Fibroblast of skin of right quadriceps (primary cell): Measurements from ENCODE around the gene TNFSF13.

ENCODE experiments used
- DNase-seq: peaks from one replicate; pipeline ENCODE4 v3.0.0-alpha.2; 2013

The TNFSF13 gene

DNA sequence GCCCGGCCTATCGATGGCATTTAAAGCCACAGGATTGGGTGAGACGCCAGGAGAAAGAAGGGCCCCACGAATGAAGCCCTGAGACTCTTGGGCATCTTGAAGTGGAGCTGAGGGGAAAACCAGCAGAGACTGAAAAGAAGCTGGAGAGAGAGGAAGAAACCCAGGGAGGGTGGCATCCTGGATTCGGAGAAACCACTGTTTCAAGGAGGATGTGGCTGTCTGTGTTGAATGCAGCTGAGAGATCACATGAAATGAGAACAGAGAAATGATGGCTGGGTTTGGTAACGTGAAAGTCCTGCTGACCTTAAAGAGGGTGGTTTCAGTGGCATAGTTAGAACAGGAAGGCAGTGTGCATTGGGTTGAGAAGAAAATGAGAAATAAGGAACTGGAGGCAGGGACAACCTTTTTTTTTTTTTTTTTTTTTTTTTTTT is 5.9 kb upstream of the TNFSF13 start:
- DNase-seq: no peak

DNA sequence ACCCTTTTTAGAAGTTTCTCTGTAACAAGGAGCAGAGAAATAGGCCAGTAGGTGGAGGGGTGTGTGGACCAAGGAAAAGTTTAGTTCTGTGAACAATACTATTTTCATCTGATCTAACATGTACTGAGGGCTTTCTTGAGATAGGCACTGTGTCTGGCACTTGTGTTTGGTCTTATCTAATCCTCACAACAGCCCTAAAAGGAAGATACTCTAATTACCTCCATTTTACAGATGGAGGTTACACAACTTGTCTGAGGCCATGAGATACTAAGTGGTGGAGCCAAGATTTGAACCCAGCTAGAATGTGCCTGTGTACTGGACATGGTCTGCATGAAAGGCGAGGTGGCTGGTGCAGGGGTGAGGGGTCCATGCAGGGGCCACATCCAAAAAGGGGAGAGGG is 5.2 kb upstream of the TNFSF13 start:
- no peak for DNase-seq

GRCh38 chr17:7555320-7555948 is 3.1 kb upstream of the TNFSF13 start:
- no peak for DNase-seq

- DNase-seq: no peak
Measured at GRCh38 chr17:7556627-7557026, 1.9 kb upstream of the TNFSF13 start.

- no peak for DNase-seq
Measured at GRCh38 chr17:7557147-7557764, 1.3 kb upstream of the TNFSF13 start.

DNA sequence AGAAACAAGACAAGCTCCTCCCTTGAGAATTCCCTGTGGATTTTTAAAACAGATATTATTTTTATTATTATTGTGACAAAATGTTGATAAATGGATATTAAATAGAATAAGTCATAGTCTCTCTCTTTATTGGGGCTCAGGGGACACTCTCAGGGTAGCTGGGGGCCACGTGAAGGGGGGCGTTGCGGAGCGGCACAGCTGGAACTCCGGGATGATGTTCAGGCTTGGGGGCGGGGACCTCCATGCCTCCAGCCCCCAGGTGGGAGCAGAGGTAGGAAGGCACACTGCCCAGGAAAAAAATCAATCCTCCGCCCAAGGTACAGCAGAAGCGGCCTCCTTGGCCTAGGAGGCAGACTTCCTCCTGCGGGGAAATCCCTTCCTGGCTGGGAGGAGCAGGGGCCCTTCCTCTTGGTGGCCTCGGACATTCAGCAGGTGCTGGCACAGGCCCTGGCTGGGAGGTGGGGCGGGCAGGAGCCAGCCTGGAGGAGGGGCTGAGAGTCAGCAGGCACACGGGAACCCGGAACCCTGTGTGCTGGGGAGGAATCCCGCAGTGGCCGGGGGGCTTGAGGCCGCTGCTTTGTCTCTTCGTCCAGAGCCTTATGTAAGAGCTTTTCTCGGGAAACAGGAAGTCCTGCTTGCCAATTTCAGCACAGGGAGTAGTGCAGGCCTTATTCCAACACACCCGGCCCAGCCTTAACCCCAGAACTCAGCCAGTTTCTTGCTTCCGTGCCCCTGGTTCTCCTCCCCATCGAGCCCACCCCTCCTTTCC is 591 bp upstream of the TNFSF13 start:
- DNase-seq: peak; percentile 28

- no peak for DNase-seq
Measured at GRCh38 chr17:7559320-7560171, 996 bp downstream of the TNFSF13 start.

DNA sequence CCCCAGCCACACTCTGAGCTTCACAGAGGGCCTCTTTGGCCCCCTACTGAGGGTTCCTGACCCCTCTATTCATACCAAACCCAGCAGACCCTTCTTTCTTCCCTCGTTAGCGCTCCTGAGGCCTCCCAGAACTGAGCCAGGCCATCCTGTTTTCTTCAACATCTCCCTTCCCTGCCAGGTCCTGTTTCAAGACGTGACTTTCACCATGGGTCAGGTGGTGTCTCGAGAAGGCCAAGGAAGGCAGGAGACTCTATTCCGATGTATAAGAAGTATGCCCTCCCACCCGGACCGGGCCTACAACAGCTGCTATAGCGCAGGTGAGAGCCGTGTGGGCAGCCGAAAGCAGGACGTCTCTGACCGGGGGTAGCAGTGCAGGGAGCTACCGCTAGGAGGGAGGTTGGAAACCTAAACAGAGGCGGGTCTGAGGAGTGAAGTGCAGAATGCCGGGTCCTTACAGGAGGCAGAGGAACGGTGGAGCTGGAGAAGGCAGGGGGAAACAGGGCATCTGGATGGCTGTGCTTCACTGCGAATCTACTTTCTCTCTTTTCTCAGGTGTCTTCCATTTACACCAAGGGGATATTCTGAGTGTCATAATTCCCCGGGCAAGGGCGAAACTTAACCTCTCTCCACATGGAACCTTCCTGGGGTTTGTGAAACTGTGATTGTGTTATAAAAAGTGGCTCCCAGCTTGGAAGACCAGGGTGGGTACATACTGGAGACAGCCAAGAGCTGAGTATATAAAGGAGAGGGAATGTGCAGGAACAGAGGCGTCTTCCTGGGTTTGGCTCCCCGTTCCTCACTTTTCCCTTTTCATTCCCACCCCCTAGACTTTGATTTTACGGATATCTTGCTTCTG is 1.9 kb downstream of the TNFSF13 start:
- peak; percentile 55 for DNase-seq

GRCh38 chr17:7561028-7561575 is 2.6 kb downstream of the TNFSF13 start:
- peak; percentile 79 for DNase-seq

DNA sequence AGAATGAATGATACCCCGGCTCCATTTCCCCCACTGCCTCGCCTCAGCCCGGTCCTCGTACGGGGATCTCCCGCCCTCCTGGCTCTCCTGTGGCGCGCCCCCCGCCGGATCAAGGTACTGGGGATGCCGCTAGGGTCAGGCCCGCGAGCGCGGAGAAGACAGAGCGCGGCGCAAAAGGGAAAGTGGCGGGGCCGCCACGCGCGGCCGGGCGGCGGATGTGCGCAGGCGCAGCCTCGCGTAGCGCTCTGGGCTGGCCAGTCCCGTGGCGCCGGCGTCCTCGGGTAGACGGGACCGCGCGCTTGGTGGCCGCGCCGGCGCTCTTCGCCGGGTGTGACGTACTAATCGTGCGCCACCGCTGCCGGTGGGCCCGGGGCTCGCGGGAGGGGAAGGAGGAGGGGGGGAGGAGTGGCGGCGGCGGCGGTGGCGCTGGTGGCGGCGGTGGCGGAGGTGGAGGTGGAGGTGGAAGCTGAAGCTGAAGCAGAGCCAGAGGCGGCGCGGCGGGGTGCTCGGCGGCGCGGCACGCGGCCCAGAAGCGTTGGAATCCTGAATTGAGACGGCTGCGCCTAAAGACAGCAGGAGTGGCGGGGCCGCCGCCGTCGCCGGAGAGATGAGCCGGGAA is 3.1 kb downstream of the TNFSF13 start, which contains the start of gene SENP3:
TSS of gene SENP3 (plus strand) at position 331 of the 619 bp plus-strand sequence. CDS start 1,158 bp downstream, outside the sequence.
- peak; percentile 89 for DNase-seq

DNA sequence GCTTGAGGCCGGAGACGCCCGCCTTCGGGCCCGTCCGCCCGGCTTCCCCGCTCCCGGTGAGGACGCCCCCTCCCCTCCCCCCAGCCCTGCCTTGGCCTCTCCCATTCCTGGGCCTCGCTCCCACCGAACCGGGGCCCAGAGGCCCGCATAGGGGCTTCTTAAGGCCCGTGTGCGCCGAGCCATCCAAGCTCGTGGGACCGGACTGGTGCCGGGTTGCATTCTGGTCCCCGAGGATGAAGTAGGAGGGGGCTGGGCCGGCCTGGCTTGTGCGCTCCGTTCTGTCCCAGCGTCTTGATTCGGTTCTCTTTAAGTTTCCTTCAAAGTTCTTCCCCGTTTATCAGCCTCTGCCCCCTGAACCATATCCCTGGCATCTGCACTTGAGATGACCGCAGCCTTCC is 3.7 kb downstream of the TNFSF13 start:
- no peak for DNase-seq

DNA sequence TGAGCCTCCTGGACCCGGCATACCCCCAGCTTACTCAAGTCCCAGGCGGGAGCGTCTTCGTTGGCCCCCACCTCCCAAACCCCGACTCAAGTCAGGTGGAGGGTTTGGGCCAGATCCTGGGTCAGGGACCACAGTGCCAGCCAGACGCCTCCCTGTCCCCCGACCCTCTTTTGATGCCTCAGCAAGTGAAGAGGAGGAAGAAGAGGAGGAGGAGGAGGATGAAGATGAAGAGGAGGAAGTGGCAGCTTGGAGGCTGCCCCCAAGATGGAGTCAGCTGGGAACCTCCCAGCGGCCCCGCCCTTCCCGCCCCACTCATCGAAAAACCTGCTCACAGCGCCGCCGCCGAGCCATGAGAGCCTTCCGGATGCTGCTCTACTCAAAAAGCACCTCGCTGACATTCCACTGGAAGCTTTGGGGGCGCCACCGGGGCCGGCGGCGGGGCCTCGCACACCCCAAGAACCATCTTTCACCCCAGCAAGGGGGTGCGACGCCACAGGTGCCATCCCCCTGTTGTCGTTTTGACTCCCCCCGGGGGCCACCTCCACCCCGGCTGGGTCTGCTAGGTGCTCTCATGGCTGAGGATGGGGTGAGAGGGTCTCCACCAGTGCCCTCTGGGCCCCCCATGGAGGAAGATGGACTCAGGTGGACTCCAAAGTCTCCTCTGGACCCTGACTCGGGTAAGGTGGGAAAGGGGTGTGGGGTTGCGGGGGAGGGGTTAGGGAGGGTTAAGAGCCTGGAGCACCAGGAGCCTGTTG is 4.7 kb downstream of the TNFSF13 start:
- DNase-seq: no peak

DNA sequence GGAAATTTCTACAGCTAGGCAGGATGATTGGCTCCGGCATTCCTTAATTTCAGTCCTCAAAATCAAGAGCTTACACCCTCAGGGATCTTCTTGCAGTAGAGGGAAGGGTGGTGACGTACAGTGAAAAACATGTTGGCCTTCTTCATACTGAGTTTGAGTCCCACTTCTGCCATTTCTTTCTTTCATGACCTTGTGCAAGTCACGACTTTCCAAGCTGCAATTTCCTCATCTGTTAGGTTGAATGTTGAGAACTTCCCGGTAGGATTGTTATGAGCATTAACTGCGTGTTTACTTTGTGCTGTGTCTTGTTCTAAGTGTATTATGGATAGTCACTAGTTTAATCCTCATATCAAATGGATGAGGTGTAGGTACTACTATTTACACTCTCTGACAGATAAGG is 11.0 kb downstream of the TNFSF13 start:
- DNase-seq: no peak

DNA sequence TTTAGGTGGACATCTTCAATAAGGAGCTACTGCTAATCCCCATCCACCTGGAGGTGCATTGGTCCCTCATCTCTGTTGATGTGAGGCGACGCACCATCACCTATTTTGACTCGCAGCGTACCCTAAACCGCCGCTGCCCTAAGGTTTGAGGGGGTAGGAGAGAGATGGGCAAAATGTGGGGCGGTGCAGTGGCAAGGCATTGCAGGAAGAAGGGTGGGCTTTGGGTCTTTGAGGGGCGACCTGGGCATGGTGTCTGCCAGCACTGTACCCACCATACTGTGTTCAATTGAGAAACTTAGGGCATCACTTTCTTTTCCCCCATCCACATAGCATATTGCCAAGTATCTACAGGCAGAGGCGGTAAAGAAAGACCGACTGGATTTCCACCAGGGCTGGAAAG is 11.8 kb downstream of the TNFSF13 start:
- DNase-seq: no peak

GRCh38 chr17:7572338-7572587 is 13.7 kb downstream of the TNFSF13 start:
- no peak for DNase-seq

DNA sequence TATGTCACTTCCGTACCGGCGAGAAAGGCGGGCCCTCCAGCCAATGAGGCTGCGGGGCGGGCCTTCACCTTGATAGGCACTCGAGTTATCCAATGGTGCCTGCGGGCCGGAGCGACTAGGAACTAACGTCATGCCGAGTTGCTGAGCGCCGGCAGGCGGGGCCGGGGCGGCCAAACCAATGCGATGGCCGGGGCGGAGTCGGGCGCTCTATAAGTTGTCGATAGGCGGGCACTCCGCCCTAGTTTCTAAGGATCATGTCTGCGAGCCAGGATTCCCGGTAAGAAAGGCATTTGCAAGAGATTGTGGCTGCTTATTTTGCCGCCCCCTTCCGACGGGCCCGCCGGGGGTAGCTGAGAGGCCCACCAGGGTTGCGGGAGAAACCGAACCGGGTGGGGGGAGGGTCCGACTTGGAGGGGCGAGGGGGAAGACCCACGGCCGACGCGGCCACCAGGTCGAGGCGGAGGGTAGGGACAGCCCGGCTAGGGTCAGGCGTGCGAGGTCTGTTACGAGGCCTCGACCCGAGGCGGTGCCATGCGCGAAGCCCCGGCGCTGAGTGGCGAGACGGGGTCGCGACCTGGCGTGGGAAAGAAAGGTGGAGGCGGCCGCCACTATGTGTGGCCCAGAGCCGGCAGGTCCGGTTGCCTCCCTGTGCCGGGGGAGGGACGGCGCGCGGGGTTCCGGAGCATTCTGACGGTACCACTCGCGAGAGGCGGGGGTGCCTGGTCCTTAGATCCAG is 14.2 kb downstream of the TNFSF13 start:
- peak; percentile 100 for DNase-seq

DNA sequence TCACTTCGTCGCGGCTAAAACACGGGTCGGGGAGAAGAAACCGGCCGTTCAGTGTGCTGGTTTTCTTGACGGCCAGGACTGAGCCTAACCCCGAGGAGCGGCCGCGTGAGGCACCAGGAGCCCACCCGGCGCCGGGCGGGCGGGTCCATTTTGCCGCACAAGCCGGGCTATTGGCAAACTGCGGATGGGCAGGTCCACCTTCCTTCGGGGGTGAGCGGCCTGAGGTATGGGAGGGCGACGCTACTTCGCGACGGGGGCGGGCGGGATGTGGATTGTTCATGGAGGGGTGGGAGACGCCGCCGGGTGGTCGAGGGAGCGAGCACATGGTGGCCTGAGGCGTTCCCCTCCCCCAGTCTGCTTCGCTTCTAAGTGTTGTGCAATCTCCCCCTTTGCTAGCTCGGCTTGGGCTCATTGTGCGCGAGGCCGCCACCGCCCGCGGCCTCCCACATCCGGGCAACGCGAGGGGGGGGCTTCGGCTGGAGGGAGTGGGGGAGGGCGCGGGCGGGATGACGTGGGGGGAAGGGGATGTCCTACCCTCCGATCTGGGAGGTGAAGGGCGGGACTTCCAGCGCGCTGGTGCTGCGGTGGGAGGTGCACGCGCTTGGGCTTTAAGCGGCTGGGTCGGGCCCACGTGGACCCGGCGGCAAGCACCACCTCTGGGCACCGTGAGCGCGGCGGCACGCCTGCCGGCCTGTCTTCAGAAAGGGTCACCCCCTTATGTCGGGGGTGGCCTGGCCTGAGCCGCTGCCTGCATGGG is 15.0 kb downstream of the TNFSF13 start:
- DNase-seq: peak; percentile 94

DNA sequence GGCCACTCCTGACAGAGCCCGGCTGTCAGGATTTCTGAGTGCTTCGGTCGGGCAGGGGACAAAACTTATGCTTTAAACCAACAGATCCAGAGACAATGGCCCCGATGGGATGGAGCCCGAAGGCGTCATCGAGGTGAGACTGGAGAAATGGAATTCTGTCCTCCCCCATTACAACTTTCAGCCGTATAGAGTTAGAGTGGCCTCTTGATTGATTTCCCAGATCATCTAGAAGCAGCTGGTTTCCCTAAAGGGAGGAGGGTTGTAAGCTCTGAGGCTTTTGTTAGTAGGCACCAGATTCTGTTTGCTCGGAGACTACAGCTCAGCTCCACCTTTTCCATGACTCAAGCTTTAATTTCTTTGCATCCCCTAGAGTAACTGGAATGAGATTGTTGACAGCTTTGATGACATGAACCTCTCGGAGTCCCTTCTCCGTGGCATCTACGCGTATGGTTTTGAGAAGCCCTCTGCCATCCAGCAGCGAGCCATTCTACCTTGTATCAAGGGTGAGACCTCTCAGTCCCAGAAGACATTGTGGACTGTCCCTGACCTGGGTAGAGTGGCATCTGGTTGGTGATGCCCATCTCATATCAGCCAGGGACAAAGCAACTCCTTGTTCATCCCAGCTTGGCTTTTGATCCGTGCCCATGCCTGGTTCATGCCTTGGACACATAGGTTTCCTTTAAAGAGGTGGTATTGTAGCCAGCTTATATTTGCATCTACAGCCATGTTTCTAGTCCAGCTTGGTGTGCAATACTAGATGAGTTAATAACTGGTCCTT is 15.8 kb downstream of the TNFSF13 start:
- DNase-seq: no peak
